ENCODE data around the gene AKAP6.
"Not testable (repeated sequence)": the region's sequence is repeated elsewhere in the genome, so short reads cannot be mapped to it uniquely, and the experiment has no call there.

AKAP6 gene

GRCh38 chr14:32332415-32333316, 3.6 kb downstream of the AKAP6 start:
- DNase-seq: no peak

GRCh38 chr14:32336702-32337101, 7.6 kb downstream of the AKAP6 start:
- DNase-seq: no peak

GRCh38 chr14:32337759-32338158, 8.7 kb downstream of the AKAP6 start:
- no peak for DNase-seq

- DNase-seq: no peak
Observed at GRCh38 chr14:32339188-32339587, 10.1 kb downstream of the AKAP6 start.

- DNase-seq: no peak
Observed at GRCh38 chr14:32341947-32342846, 13.1 kb downstream of the AKAP6 start.

GRCh38 chr14:32342847-32343194, 13.7 kb downstream of the AKAP6 start:
- no peak for DNase-seq

- no peak for DNase-seq
Observed at GRCh38 chr14:32343926-32344430, 14.9 kb downstream of the AKAP6 start.

GRCh38 chr14:32345311-32345791, 16.3 kb downstream of the AKAP6 start:
- no peak for DNase-seq

GRCh38 chr14:32349322-32349721, 20.2 kb downstream of the AKAP6 start:
- no peak for DNase-seq

GRCh38 chr14:32350020-32350419, 20.9 kb downstream of the AKAP6 start:
- DNase-seq: no peak

GRCh38 chr14:32352631-32353030, 23.5 kb downstream of the AKAP6 start:
- no peak for DNase-seq

GRCh38 chr14:32354716-32355115, 25.6 kb downstream of the AKAP6 start:
- no peak for DNase-seq

- DNase-seq: no peak
Observed at GRCh38 chr14:32358781-32359180, 29.7 kb downstream of the AKAP6 start.

- no peak for DNase-seq
Observed at GRCh38 chr14:32361674-32362073, 32.6 kb downstream of the AKAP6 start.

GRCh38 chr14:32363761-32364160, 34.7 kb downstream of the AKAP6 start:
- no peak for DNase-seq

- DNase-seq: no peak
Observed at GRCh38 chr14:32364941-32365340, 35.8 kb downstream of the AKAP6 start.

GRCh38 chr14:32366256-32366879, 37.3 kb downstream of the AKAP6 start:
- no peak for DNase-seq

- no peak for DNase-seq
Observed at GRCh38 chr14:32366986-32367385, 37.9 kb downstream of the AKAP6 start.

- no peak for DNase-seq
Observed at GRCh38 chr14:32367516-32367915, 38.4 kb downstream of the AKAP6 start.

GRCh38 chr14:32368107-32368506, 39.0 kb downstream of the AKAP6 start:
- no peak for DNase-seq

GRCh38 chr14:32370714-32371113, 41.6 kb downstream of the AKAP6 start:
- no peak for DNase-seq

- DNase-seq: no peak
Observed at GRCh38 chr14:32372154-32372553, 43.1 kb downstream of the AKAP6 start.

GRCh38 chr14:32373174-32373573, 44.1 kb downstream of the AKAP6 start:
- DNase-seq: not testable (repeated sequence)

Measured in NCI-H1105 (cell line).